Measurements from ENCODE around the gene LVRN. TPM values are rescaled to one million over a fixed set of nuclear protein-coding genes. Genes with fewer than 3 reads are reported as not detected.

LVRN gene
- total and polyA plus RNA-seq, 4 experiments from 2014 or later: not detected

- Histone ChIP-seq H3K36me3 (ENCODE audit: insufficient read depth, low read length) (no peaks in the 10 kb centered on the region), H3K9me3 (ENCODE audit: control insufficient read depth in 1 of 2, low read length in 2 of 2) (no peaks in the 10 kb centered on the region), H3K4me3 (ENCODE audit: low read length in 2 of 2) (no peak overlapping the region), H3K27ac (ENCODE audit: low read depth, low read length) (no peak overlapping the region), H3K4me1 (ENCODE audit: insufficient read depth, low read length) (no peaks in the 10 kb centered on the region), H3K27me3 (ENCODE audit: insufficient read depth, low read length) (no peaks in the 10 kb centered on the region)
- Mint-ChIP-seq H3K9me3 (peaks cover 0 to 2% (median 0%) of the 10 kb centered on the region in 8 donors), H3K4me1 (no peaks in the 10 kb centered on the region), H3K27ac (no peak overlapping the region), H3K36me3 (no peaks in the 10 kb centered on the region), H3K4me3 (no peak overlapping the region), H3K27me3 (peaks cover 6 to 10% of the 10 kb centered on the region in 2 donors)
- POLR2A ChIA-PET (ENCODE audit: partially characterized antibody): no interaction called here
- no peak for DNase-seq
- CTCF ChIA-PET (ENCODE audit: partially characterized antibody): interaction anchor here (1.2 kb wide), 1 partner anchor 25 kb away, joined by 4 read pairs; no protein-coding TSS in a partner anchor
- intact Hi-C loops (cut with micrococcal nuclease): no loop called here
Measured at GRCh38 chr5:116044073-116044472, 81.8 kb downstream of the LVRN start.

DNA sequence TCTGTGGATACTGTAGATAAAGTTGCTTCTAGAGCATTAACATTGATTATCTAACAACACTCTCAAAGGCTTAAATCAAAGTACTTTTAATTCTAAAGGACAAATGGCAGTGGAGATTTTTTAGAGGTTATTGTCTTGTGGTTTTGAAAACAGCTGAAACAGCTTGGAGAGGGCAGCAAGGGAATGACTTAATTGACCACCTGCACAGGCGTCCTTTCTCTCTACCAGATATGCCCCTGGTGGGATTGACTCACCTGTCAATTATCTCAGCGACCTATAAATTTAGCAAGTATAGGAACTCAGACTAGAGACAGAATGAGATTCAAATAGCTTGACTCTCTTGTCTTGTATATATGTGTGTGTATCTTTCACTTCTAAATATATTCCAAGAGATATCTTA is 83.5 kb downstream of the LVRN start:
- Histone ChIP-seq H3K27ac (ENCODE audit: low read depth, low read length) (no peak overlapping the region), H3K4me3 (ENCODE audit: low read length in 2 of 2) (no peak overlapping the region), H3K27me3 (ENCODE audit: insufficient read depth, low read length) (no peaks in the 10 kb centered on the region), H3K36me3 (ENCODE audit: insufficient read depth, low read length) (no peaks in the 10 kb centered on the region), H3K9me3 (ENCODE audit: control insufficient read depth in 1 of 2, low read length in 2 of 2) (no peaks in the 10 kb centered on the region), H3K4me1 (ENCODE audit: insufficient read depth, low read length) (no peaks in the 10 kb centered on the region)
- no peak for DNase-seq
- H3K27ac Mint-ChIP-seq: no peak overlapping the region
- H3K36me3 Mint-ChIP-seq: no peaks in the 10 kb centered on the region
- peaks cover 0 to 2% (median 0%) of the 10 kb centered on the region in 8 donors for H3K9me3 Mint-ChIP-seq
- peaks cover 8 to 12% of the 10 kb centered on the region in 2 donors for H3K27me3 Mint-ChIP-seq
- ChIA-PET POLR2A (ENCODE audit: partially characterized antibody) (no interaction called here), CTCF (ENCODE audit: partially characterized antibody) (no interaction called here)
- no peak overlapping the region for H3K4me3 Mint-ChIP-seq
- H3K4me1 Mint-ChIP-seq: no peaks in the 10 kb centered on the region
- intact Hi-C loops (cut with micrococcal nuclease): no loop called here

GRCh38 chr5:116046261-116046660 is 84.0 kb downstream of the LVRN start:
- no peaks in the 10 kb centered on the region for H3K27me3 ChIP-seq (ENCODE audit: insufficient read depth, low read length)
- intact Hi-C loops (cut with micrococcal nuclease): no loop called here
- Mint-ChIP-seq H3K9me3 (peaks cover 0 to 2% (median 0%) of the 10 kb centered on the region in 8 donors), H3K4me3 (no peak overlapping the region), H3K27ac (no peak overlapping the region), H3K27me3 (peaks cover 12 to 15% of the 10 kb centered on the region in 2 donors), H3K36me3 (no peaks in the 10 kb centered on the region), H3K4me1 (no peaks in the 10 kb centered on the region)
- ChIA-PET CTCF (ENCODE audit: partially characterized antibody) (no interaction called here), POLR2A (ENCODE audit: partially characterized antibody) (no interaction called here)
- no peak for DNase-seq
- H3K4me1 ChIP-seq (ENCODE audit: insufficient read depth, low read length): no peaks in the 10 kb centered on the region
- no peaks in the 10 kb centered on the region for H3K36me3 ChIP-seq (ENCODE audit: insufficient read depth, low read length)
- no peak overlapping the region for H3K4me3 ChIP-seq (ENCODE audit: low read length in 2 of 2)
- H3K9me3 ChIP-seq (ENCODE audit: control insufficient read depth in 1 of 2, low read length in 2 of 2): no peaks in the 10 kb centered on the region
- no peak overlapping the region for H3K27ac ChIP-seq (ENCODE audit: low read depth, low read length)

- Mint-ChIP-seq H3K4me1 (no peaks in the 10 kb centered on the region), H3K27ac (no peak overlapping the region), H3K36me3 (no peaks in the 10 kb centered on the region), H3K4me3 (no peak overlapping the region), H3K27me3 (peaks cover 12% of the 10 kb centered on the region in 2 donors), H3K9me3 (no peaks in the 10 kb centered on the region)
- ChIA-PET CTCF (ENCODE audit: partially characterized antibody) (no interaction called here), POLR2A (ENCODE audit: partially characterized antibody) (no interaction called here)
- H3K4me1 ChIP-seq (ENCODE audit: insufficient read depth, low read length): no peaks in the 10 kb centered on the region
- DNase-seq: no peak
- intact Hi-C loops (cut with micrococcal nuclease): no loop called here
- no peak overlapping the region for H3K27ac ChIP-seq (ENCODE audit: low read depth, low read length)
- no peak overlapping the region for H3K4me3 ChIP-seq (ENCODE audit: low read length in 2 of 2)
- H3K27me3 ChIP-seq (ENCODE audit: insufficient read depth, low read length): no peaks in the 10 kb centered on the region
- H3K9me3 ChIP-seq (ENCODE audit: control insufficient read depth in 1 of 2, low read length in 2 of 2): no peaks in the 10 kb centered on the region
- no peaks in the 10 kb centered on the region for H3K36me3 ChIP-seq (ENCODE audit: insufficient read depth, low read length)
Measured at GRCh38 chr5:116046823-116047222, 84.5 kb downstream of the LVRN start.

DNA sequence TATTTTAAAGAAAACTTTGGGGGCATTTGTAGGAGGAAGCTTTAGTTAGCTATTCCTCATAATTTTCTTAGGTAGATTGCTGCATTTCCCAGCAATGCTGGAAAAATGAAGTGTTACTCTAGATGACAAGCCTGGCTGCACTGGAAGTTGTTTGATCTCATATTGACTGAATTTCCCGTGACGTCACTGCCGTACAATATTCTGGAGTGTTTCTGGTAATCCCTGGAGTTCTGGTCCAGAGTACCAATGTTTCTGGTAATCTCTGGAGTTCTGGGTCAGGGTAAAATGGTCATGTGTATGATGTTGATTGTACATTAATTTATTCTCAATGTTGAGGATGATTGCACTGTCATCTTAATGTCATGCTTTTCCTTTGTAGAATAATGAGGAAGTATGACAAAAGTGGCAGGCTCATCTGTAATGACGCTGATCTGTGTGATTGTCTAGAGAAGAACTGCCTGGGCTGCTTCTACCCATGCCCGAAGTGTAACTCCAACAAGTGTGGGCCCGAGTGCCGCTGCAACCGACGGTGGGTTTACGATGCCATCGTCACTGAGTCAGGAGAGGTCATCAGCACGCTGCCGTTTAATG is 96.2 kb downstream of the LVRN start:
- CTCF ChIA-PET (ENCODE audit: partially characterized antibody): interaction anchor here (0.5 to 1.4 kb wide), 2 partner anchors 11 to 408 kb away, joined by 3 to 9 read pairs; no protein-coding TSS in a partner anchor
- Histone ChIP-seq H3K27ac (ENCODE audit: low read depth, low read length) (no peak overlapping the region), H3K27me3 (ENCODE audit: insufficient read depth, low read length) (no peaks in the 10 kb centered on the region), H3K4me3 (ENCODE audit: low read length in 2 of 2) (no peak overlapping the region), H3K4me1 (ENCODE audit: insufficient read depth, low read length) (no peaks in the 10 kb centered on the region), H3K36me3 (ENCODE audit: insufficient read depth, low read length) (no peaks in the 10 kb centered on the region), H3K9me3 (ENCODE audit: control insufficient read depth in 1 of 2, low read length in 2 of 2) (no peaks in the 10 kb centered on the region)
- POLR2A ChIA-PET (ENCODE audit: partially characterized antibody): no interaction called here
- no peak overlapping the region for H3K4me3 Mint-ChIP-seq
- no peak overlapping the region for H3K27ac Mint-ChIP-seq
- no peaks in the 10 kb centered on the region for H3K4me1 Mint-ChIP-seq
- H3K9me3 Mint-ChIP-seq: peaks cover 0 to 7% (median 0%) of the 10 kb centered on the region in 8 donors
- DNase-seq: no peak
- H3K36me3 Mint-ChIP-seq: no peaks in the 10 kb centered on the region
- intact Hi-C loops (cut with micrococcal nuclease): no loop called here
- H3K27me3 Mint-ChIP-seq: peaks cover 5 to 14% of the 10 kb centered on the region in 2 donors

- H3K27me3 Mint-ChIP-seq: peaks cover 15 to 27% of the 10 kb centered on the region in 2 donors
- no peak overlapping the region for H3K4me3 ChIP-seq (ENCODE audit: low read length in 2 of 2)
- H3K36me3 Mint-ChIP-seq: no peaks in the 10 kb centered on the region
- H3K27me3 ChIP-seq (ENCODE audit: insufficient read depth, low read length): peaks cover 9% of the 10 kb centered on the region
- no peaks in the 10 kb centered on the region for H3K9me3 ChIP-seq (ENCODE audit: control insufficient read depth in 1 of 2, low read length in 2 of 2)
- H3K36me3 ChIP-seq (ENCODE audit: insufficient read depth, low read length): no peaks in the 10 kb centered on the region
- intact Hi-C loops (cut with micrococcal nuclease): no loop called here
- no peaks in the 10 kb centered on the region for H3K4me1 Mint-ChIP-seq
- DNase-seq: no peak
- no peak overlapping the region for H3K27ac Mint-ChIP-seq
- CTCF ChIA-PET (ENCODE audit: partially characterized antibody): no interaction called here
- POLR2A ChIA-PET (ENCODE audit: partially characterized antibody): no interaction called here
- H3K27ac ChIP-seq (ENCODE audit: low read depth, low read length): no peak overlapping the region
- H3K4me3 Mint-ChIP-seq: no peak overlapping the region
- no peaks in the 10 kb centered on the region for H3K9me3 Mint-ChIP-seq
- H3K4me1 ChIP-seq (ENCODE audit: insufficient read depth, low read length): no peaks in the 10 kb centered on the region
Measured at GRCh38 chr5:116062352-116062751, 100.1 kb downstream of the LVRN start.

DNA sequence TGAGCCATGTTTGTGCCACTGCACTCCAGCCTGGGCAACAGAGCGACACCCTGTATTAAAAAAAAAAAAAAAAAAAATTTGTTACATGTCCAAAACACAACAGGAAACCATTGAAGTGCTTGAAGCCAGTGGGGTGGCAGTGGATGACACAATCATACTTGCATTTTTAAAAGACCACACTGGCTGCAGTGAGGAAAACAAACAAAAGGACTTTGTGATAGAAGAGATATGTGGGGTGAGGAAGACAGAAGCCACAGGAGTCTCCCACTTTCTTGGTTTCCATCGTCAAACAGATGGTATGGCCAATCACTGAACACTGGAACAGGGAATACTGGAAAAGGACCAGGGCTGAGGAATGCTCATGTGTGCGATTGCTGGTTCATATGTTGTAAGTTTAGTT is 101.7 kb downstream of the LVRN start:
- H3K9me3 Mint-ChIP-seq: no peaks in the 10 kb centered on the region
- Histone ChIP-seq H3K27ac (ENCODE audit: low read depth, low read length) (no peak overlapping the region), H3K4me1 (ENCODE audit: insufficient read depth, low read length) (no peaks in the 10 kb centered on the region), H3K9me3 (ENCODE audit: control insufficient read depth in 1 of 2, low read length in 2 of 2) (no peaks in the 10 kb centered on the region), H3K4me3 (ENCODE audit: low read length in 2 of 2) (no peak overlapping the region), H3K27me3 (ENCODE audit: insufficient read depth, low read length) (peaks cover 13% of the 10 kb centered on the region), H3K36me3 (ENCODE audit: insufficient read depth, low read length) (no peaks in the 10 kb centered on the region)
- DNase-seq: no peak
- intact Hi-C loops (cut with micrococcal nuclease): no loop called here
- H3K36me3 Mint-ChIP-seq: no peaks in the 10 kb centered on the region
- peaks cover 13 to 20% of the 10 kb centered on the region in 2 donors for H3K27me3 Mint-ChIP-seq
- H3K4me1 Mint-ChIP-seq: no peaks in the 10 kb centered on the region
- H3K4me3 Mint-ChIP-seq: no peak overlapping the region
- H3K27ac Mint-ChIP-seq: no peak overlapping the region
- CTCF ChIA-PET (ENCODE audit: partially characterized antibody): interaction anchor here (0.7 kb wide), 1 partner anchor 433 kb away, joined by 3 read pairs; no protein-coding TSS in a partner anchor
- POLR2A ChIA-PET (ENCODE audit: partially characterized antibody): no interaction called here

Measured in CD4-positive, alpha-beta memory T cell (primary cell).